DOHH2 (cell line): ENCODE data around the gene ZFAND2B.

Source experiments
- CTCF ChIP-seq: fragments of 200-600 bp; sonication (generic); IDR thresholded peaks from one replicate; pipeline ENCODE4 v1.5.1; 2014; ENCODE audit warnings: antibody characterized with exemption, mild to moderate bottlenecking, low read depth, low read length; ENCODE audit not compliant: poor library complexity, severe bottlenecking
- EZH2phosphoT487 ChIP-seq: fragments of 200-600 bp; sonication (generic); IDR thresholded peaks from 2 replicates; pipeline ENCODE4 v1.6.1; 2017; ENCODE audit warnings: borderline replicate concordance, mild to moderate bottlenecking, antibody characterized with exemption, low read length, moderate library complexity, mixed read lengths

- TF ChIP-seq CTCF = no peak
- TF ChIP-seq EZH2phosphoT487 = no peak
Measured at GRCh38 chr2:219246559-219246958, 40.0 kb downstream of the ZFAND2B start.
